Measurements from ENCODE around the gene HIVEP3. TPM values are rescaled to one million over a fixed set of nuclear protein-coding genes. Genes with fewer than 3 reads are reported as not detected.

Gene HIVEP3
- polyA plus RNA-seq, 1 of the 3 experiments (the other 2 are of a cell fraction), result 6.4 TPM

GRCh38 chr1:41794031-41794430 is 124.7 kb downstream of the HIVEP3 start:
- H3K4me2 ChIP-seq, result no peak overlapping the region
- H2AFZ ChIP-seq (ENCODE audit: low read depth), result no peak overlapping the region
- CTCF ChIA-PET, result no interaction called here
- no peaks in the 10 kb centered on the region for H3K36me3 ChIP-seq (replicated peaks in 1 of 2; ENCODE audit: control insufficient read depth in 1 of 2, insufficient read depth in 2 of 2, low read length in 1 of 2)
- no peak overlapping the region for H3K27ac ChIP-seq (ENCODE audit: low read depth in 2 of 2, low read length in 1 of 2)
- H4K20me1 ChIP-seq (ENCODE audit: insufficient read depth), result no peaks in the 10 kb centered on the region
- H3K4me1 ChIP-seq (ENCODE audit: control insufficient read depth in 1 of 2, insufficient read depth in 2 of 2, low read depth in 1 of 2, low read length in 1 of 2), result no peaks in the 10 kb centered on the region
- H3K4me3 ChIP-seq (ENCODE audit: low read depth in 2 of 2, low read length in 1 of 2), result no peak overlapping the region
- POLR2A ChIA-PET, result no interaction called here
- WGBS (ENCODE audit: low lambda C conversion rate), result 59% methylated on average over 5 of the region's 5 CpGs
- H3K79me2 ChIP-seq (ENCODE audit: insufficient read depth), result no peaks in the 10 kb centered on the region
- H3K9me2 ChIP-seq, result no peaks in the 10 kb centered on the region
- H3K9ac ChIP-seq, result no peak overlapping the region
- TF ChIP-seq FOSL2 (IDR thresholded peaks at IDR 0.05; ENCODE audit: borderline replicate concordance, low read depth) (no peak), YY1 (IDR thresholded peaks at IDR 0.05; ENCODE audit: low read depth) (no peak), MXI1 (IDR thresholded peaks at IDR 0.05; ENCODE audit: low read depth, low read length) (no peak), CHD2 (IDR thresholded peaks at IDR 0.05; ENCODE audit: low read length, partially characterized antibody) (no peak), ZBTB33 (IDR thresholded peaks at IDR 0.05; ENCODE audit: borderline replicate concordance, low read depth) (no peak), ELF1 (IDR thresholded peaks at IDR 0.05) (no peak), USF1 (IDR thresholded peaks at IDR 0.05; ENCODE audit: borderline replicate concordance, low read depth) (no peak), RFX5 (IDR thresholded peaks at IDR 0.05; ENCODE audit: low read length) (no peak), IRF3 (IDR thresholded peaks at IDR 0.05; ENCODE audit: low read depth, low read length) (no peak), JUND (IDR thresholded peaks at IDR 0.05) (no peak), CTCF (IDR thresholded peaks at IDR 0.05) (no peak), SIN3A (IDR thresholded peaks at IDR 0.05; ENCODE audit: borderline replicate concordance, low read depth, low read length) (no peak), RXRA (IDR thresholded peaks at IDR 0.05; ENCODE audit: borderline replicate concordance, low read depth) (no peak), MAX (IDR thresholded peaks at IDR 0.05; ENCODE audit: low read depth) (no peak), RAD21 (IDR thresholded peaks at IDR 0.05; ENCODE audit: low read length) (no peak)
- DNase-seq, result no peak
- H3K9me3 ChIP-seq, result no peaks in the 10 kb centered on the region
- H3K27me3 ChIP-seq (ENCODE audit: insufficient read depth), result no peaks in the 10 kb centered on the region
- H3F3A ChIP-seq (replicated peaks; ENCODE audit: insufficient read depth), result no peaks in the 10 kb centered on the region
